Activated CD8-positive, alpha-beta memory T cell treated with anti-CD3 and anti-CD28 coated beads, Interleukin-2, amount 50 U/mL, for 1 hour (primary cell): Measurements from ENCODE around the gene FAM227B.
"Not testable (repeated sequence)": the region's sequence is repeated elsewhere in the genome, so short reads cannot be mapped to it uniquely, and the experiment has no call there.

Experiments
- DNase-seq: peaks from one replicate; pipeline ENCODE4 v3.0.0-alpha.2; 2020; ENCODE audit errors: extremely low read depth

The FAM227B gene

GRCh38 chr15:49612240-49612639 is 8.4 kb downstream of the FAM227B start:
- DNase-seq = not testable (repeated sequence)

- no peak for DNase-seq
These were observed 10.3 kb downstream of the FAM227B start for GRCh38 chr15:49610157-49610918.

GRCh38 chr15:49606594-49606993 is 14.0 kb downstream of the FAM227B start:
- no peak for DNase-seq

GRCh38 chr15:49605588-49605987 is 15.0 kb downstream of the FAM227B start:
- DNase-seq = no peak

- no peak for DNase-seq
These were observed 15.8 kb downstream of the FAM227B start for GRCh38 chr15:49604625-49605409.

GRCh38 chr15:49592829-49593316 is 27.7 kb downstream of the FAM227B start:
- DNase-seq = not testable (repeated sequence)

- no peak for DNase-seq
These were observed 31.6 kb downstream of the FAM227B start for GRCh38 chr15:49589030-49589429.

GRCh38 chr15:49573421-49573820 is 47.2 kb downstream of the FAM227B start:
- no peak for DNase-seq

- DNase-seq = no peak
These were observed 49.9 kb downstream of the FAM227B start for GRCh38 chr15:49570672-49571071.

GRCh38 chr15:49570174-49570573 is 50.4 kb downstream of the FAM227B start:
- no peak for DNase-seq

- DNase-seq = no peak
These were observed 60.6 kb downstream of the FAM227B start for GRCh38 chr15:49560045-49560444.

GRCh38 chr15:49558929-49559328 is 61.7 kb downstream of the FAM227B start:
- no peak for DNase-seq

- DNase-seq = no peak
These were observed 64.2 kb downstream of the FAM227B start for GRCh38 chr15:49556437-49556836.

GRCh38 chr15:49550342-49550741 is 70.3 kb downstream of the FAM227B start:
- not testable (repeated sequence) for DNase-seq

- no peak for DNase-seq
These were observed 82.1 kb downstream of the FAM227B start for GRCh38 chr15:49538520-49538919.

- DNase-seq = no peak
These were observed 90.5 kb downstream of the FAM227B start for GRCh38 chr15:49530092-49530491.

- DNase-seq = no peak
These were observed 92.3 kb downstream of the FAM227B start for GRCh38 chr15:49528289-49528688.

GRCh38 chr15:49521802-49522201 is 98.8 kb downstream of the FAM227B start:
- no peak for DNase-seq

- DNase-seq = not testable (repeated sequence)
These were observed 107.9 kb downstream of the FAM227B start for GRCh38 chr15:49512739-49513138.

GRCh38 chr15:49507261-49507660 is 113.4 kb downstream of the FAM227B start:
- DNase-seq = no peak

- no peak for DNase-seq
These were observed 114.3 kb downstream of the FAM227B start for GRCh38 chr15:49506341-49506740.

- DNase-seq = no peak
These were observed 119.0 kb downstream of the FAM227B start for GRCh38 chr15:49501586-49501985.
